NCI-H460 (cell line): Measurements from ENCODE around the gene KCNH5. TPM values are rescaled to one million over a fixed set of nuclear protein-coding genes. Genes with fewer than 3 reads are reported as not detected.

Source experiments
- DNase-seq: peaks from one replicate; pipeline ENCODE4 v3.0.0-alpha.2; 2016; ENCODE audit warnings: low read depth; ENCODE audit errors: extremely low read depth
- total RNA-seq: library from RNA; depleted of rRNA; stranded (reverse); fragments of >200 nt; shearing (Covaris generic); gene quantifications from 2 replicates; pipeline ENCODE4 v1.2.3, GENCODE V29; 2014

The KCNH5 gene
- total RNA-seq, 1 experiment from 2014 or later = 4.1 TPM

DNA sequence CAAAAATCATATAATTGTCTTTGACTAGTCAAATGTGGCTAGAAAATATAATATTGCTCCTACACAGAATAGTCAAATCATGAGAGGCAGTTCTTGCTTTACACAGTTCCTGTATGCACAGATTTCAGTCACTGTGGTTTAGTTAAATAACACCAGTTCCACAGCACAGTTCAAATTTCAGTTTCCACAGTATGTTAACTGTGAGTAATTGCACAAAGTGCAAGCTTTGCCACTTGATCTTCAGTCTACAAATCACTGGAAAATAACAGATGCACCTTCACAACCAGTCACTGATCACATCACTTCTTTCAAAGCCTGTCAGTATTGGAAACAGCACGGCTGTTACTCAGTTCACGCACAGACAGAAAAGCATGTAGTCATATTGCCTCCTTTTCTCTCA, 38.7 kb downstream of the KCNH5 start:
- no peak for DNase-seq

DNA sequence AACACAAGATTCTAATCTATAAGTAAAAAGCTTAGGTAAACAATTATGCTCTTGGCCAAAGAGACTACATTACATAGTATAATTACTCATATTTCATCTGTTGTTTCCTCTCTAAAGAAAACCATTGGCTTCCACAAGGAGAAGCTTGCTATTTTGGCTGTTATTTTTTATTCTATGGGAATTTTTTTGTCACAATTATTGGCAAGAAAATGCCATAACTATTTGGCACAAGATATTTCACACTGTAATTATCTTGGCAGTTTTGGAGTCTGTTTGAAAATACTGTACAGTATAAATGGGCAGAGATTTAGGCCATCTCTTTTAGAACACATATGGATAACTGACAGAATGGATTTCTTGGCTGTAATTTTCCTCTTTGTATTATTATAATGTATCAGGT, 51.2 kb downstream of the KCNH5 start:
- no peak for DNase-seq

DNA sequence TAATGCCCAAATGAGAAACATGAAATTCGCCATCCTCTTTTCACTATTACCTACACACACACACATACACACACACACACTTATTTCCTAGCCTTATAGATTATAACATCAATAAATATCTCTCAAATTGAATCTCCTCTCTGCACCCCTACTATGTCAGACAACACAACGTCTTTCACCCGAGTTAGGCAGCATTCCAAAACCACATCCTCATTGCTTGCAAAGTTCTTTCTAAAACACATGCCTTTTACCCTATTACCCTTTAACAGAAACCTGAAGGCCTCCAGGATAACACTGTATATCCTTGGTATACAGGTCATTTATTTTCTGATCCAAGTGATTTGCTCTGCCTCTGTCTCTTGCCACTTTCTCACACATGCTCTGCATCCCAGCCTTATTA, 56.3 kb downstream of the KCNH5 start:
- DNase-seq = no peak

DNA sequence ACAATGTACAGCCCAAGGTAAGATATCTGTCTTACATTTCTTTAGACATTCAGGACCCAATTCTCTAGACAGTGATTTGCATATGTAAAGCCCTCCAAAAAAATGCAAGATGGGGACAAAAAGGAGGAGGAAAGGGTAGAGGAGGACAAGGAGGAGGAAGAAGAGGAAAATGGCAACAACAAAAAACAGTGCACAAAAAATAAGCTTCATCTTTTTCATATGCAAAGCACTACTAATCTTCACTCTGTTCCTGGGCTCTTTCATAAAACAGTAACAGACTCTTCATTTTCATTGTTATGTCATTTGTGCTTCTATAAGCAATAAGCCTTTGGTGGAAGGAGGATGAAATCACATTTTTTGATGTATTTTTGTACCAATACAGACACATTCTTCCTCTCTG, 61.4 kb downstream of the KCNH5 start:
- DNase-seq = no peak

DNA sequence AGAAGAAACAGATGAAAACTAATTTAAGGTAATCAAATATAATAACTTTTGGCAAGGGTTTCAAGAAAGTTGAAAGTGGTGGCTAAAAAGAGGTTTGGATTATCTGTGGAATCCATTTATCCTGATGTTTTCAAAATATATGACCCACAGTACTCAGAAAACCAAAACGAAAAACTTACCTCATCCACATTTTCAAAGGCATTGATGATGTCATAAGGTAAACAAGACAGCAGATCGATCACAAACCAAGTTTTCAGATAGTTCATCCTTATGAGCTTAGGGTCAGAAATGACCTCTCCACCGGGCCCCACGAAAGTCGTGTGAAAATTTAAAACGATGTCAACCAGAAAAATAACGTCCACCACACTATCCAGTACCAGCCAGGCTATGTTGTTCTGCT, 64.6 kb downstream of the KCNH5 start:
- no peak for DNase-seq

DNA sequence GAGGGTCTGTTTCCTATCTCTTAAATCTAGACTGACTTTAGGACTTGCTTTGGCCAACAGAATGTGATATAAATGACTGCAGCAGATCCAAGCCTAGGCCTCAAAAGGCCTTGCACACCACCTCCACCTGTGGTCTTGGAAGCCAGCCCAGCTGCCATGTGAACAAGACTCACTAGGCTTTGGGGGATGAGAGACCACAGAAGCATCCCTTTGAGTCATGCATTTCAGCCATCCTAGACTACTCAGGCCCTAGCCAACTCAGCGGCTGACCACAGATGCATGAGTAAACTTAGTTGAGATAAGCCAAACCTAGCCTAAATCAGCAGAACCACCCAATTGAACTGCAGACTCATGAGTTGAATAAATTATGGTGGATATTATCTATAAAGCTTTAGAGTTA, 87.7 kb downstream of the KCNH5 start:
- no peak for DNase-seq

DNA sequence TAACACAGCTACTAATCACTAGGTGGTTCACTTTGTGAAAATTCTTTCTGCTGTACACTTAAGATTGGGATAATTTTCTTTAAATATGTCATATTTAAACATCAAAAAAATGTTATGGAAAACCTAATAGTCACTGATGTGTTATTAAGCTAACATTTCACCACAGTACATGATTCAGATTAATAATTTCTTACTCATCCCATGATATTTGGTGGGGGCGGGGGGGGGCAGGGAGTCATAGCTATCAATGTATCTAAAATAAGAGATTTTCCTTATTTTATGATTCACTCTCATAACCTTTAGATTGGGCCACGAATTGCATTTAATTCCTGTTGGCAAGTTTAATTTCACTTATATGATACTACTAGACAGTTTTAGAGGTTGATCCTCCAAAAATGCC, 88.8 kb downstream of the KCNH5 start:
- no peak for DNase-seq

DNA sequence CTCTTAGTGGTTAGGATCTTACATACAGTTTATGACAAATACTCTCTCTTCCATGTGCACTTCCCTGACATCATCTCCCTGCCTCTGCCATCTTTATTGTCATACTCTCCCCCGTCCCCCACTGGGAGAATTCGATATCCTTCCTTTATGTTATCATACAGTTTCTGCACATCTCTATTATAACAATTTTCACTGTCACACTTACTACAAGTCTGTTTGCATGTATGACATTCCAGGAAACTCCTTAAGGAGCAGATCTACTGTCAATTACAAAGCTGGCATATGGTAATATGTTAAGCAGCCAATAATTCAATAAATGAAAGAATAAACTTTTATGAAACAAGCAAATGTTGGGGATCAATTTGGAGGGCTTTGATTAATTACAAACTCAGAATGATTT, 91.1 kb downstream of the KCNH5 start:
- no peak for DNase-seq

DNA sequence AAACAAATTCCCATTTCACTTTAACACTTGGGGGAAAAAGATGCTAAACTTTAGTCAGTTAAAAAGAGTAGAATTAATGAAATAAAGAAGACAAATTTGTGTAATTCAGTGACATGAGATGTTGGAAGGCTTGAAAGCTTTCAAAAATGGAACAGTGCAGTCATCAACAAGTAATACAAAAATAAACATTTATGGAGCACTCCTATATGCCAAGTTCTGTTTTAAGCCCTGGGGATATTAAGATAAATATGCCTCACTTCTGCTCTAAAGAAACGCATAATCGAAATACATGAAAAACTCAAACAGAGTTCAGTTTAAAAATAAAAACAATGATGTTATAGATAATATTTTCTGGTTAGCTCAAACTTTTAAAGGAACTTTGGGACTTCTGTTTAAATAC, 93.0 kb downstream of the KCNH5 start:
- no peak for DNase-seq

DNA sequence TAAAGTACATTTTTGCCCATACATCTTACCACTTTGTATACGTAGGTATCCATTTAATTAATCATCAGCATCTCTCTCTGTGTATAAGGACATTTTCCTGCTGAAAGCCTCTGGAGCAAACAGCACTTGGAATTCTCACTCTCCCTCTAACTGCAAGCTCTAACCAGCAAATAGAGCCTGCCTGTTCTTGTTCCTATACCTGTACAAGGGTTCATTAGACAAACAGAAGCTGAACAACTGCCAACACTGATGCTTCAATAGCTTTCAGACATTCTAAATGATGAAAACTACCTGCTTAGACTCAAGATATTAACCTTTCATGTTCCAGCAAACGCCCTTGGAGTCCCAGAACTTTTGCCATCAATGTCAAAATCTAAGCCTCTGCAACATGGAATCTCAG, 98.0 kb downstream of the KCNH5 start:
- no peak for DNase-seq

DNA sequence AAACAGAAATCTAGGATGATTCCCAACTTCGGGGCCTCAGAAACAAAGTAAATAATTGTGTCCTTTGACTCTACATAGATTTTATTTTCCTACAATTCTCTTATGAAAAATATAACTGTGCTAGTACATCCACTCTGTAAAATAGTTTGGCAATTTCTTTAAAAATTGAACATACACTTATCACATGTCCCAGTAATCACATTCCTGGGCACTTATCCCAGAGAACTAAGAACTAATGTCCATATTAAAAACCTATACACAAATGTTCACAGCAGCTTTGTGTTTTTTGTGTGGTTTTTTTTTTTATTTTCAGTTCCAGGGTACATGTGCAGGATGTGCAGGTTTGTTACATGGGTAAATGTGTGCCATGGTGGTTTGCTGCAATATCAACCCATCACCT, 99.0 kb downstream of the KCNH5 start:
- no peak for DNase-seq

DNA sequence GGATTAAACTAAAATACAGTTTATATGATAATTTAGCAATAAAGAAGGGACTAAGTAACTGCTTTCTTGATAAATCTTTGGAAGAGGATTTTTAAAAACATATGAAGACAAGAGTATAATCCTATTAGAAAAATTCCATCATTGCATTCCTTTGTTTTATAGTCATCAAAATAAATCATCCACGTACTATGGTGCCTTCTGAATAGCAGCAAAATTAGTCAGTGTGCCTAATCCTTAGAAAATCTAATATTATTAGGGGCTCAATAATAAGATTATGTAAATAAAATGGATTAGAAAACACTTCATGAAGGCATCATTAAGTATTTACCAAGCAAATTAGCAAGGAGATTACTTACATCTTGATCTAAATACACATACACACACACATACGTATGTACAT, 102.1 kb downstream of the KCNH5 start:
- no peak for DNase-seq

DNA sequence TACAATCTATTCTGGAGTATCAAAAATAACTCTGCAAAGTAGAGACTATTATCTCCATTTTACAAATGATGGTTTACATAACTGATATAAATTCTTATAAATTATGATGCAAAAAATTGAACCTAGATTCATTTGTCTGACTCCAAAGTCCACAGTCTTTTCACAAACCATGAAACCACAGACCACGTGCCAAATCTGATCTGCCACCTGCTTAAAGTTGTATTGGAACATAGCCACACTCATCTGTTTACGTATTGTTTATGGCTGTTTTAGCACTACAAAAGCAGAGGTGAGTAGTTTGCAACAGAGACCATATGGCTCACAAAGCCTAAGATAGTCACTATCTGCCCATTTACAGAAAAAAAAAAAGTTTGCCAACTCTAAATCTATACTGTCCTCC, 105.3 kb downstream of the KCNH5 start:
- no peak for DNase-seq

DNA sequence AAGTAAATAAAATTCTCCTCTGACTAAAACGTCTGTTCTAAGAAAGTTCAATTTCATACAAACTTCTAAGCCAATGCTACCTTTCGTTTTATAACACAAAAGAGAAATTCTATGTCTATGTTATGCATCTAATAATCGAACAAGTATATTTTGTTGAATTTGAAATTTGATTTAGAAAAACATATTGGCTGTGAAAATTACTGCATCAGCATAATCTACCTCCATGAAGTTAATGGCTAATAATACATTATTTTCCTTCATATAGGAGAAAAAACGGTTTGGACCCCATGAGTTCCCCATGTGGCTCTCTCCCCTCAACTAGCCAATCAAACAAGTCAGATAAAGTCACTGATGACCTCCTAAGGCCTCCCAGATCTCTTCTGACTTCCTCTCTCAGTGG, 106.5 kb downstream of the KCNH5 start:
- DNase-seq = no peak

DNA sequence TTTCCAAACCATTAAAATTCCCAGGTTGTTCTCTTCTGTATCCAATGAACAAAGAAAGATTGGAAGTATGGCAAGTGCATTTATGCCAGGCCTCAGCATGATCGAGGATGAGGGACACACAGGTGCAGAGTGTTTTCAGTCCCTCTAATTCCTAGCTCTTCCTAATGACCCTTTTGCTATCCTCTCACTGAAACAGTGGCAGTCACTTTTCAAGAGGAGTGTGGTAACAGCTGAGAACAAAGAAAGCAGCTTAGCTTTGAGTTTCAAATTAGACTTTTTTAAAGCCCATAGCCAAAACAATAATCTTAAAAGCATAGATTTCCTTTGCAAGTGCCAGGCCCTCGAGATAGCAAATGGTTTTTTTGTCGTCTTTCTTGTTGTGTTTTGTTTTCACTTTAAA, 110.8 kb downstream of the KCNH5 start:
- DNase-seq = no peak

DNA sequence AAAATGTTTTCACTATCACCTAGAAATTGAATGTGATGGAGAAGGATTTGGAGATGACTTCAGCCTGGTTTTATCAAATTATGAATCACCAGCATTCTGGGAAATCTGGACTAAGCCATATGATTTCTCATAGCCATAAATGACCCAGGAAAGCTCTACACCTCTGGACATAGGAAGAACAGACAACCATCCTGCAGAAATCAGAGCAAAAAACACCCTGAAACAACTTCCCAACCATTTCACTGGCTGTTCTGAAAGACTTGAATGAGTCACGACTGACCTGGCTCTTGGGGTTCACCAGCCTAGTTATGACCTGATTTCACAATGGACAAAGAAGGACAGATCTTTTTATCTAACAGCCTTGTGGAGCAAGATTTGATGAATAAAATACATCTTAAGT, 123.8 kb downstream of the KCNH5 start:
- DNase-seq = no peak

DNA sequence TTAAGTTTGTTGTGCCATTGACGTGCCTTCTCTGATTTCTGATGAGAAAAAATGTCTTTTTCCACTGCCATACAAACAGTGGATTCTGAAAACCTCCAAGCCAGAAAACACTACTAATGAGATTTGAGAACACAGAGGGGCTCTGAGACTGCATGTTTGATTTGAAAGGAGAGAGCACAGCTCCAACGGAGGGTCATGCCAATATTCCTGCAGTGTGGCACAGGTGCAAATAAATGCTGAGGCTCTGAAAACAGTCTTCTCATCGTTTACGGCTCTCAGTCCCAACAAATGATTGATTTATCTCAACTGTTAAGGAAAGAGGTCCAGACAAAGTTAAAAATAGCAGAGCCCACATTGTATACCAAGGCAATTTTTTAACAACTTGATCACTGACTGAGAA, 128.7 kb downstream of the KCNH5 start:
- no peak for DNase-seq

DNA sequence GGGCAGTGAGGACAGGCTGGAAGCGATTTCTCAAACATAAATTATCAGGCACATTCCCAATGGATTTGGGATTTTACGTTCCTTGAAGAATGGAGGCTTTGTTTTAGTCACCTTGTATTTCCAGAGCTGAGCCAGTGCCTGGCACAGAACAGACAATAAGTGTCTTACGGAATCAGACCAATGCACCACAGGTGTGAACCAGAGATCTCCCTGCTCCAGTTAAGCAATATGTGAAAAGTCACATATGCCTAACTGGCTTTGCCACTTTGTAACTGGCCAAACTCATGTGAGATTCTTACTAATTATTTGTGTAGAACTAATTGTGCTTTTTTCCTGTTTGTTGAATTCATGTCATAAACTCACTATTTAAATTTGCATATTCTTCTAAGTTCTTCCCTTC, 130.4 kb downstream of the KCNH5 start:
- no peak for DNase-seq

DNA sequence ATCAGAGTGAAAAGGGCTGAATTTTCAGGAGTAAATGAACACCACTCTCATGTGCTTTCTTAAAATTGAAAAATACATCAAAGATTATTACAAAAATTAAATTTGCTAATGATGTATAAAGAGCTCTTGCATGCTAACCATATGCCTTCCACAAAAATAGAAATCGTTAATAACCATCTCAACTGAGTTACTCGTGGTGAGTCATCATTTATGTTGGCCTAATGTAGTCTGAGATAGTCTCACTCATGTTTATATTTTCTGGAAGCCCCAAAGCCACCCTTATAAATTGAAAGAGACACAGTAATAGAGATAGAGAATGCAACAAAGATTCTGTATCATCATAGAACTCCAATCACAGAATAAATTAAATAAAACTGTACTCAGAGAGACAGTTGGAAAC, 131.2 kb downstream of the KCNH5 start:
- DNase-seq = no peak

DNA sequence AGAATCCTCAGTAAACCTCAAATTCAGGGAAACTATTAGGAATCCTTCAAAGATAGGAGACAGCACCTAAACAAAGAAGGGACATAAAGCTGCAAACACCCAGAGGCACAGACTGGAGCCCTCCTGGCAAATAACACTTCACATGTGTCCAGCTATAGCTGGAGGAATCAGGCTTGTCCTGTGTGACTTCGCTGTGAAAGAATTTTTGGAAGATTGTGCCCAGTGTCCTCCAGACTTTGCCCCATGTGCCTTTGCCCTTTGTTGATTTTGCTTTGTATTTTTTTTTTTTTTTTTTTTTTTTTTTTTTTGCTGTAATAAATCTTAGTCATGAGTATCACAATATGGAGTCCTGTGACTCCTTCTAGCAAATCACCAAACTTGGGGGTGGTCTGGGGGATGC, 136.8 kb downstream of the KCNH5 start:
- DNase-seq = no peak

DNA sequence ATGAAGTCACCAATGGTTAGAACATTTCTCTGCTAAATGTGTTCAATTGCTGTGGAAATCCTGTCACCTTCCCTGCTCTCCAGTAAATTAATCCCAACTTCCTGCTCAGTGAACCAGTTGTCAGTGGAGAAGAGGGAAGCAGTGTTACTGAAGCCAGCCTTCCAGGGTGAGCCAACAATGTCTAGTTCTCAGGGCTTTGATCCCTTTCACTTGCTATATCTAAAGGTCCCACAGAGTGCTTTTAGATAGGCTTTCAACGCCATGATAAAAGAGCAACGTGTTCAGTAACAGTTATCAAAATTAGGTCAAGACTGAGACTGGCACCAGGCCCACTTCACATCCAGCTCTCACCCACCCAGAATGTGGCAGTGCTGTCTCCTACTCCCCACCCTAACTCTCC, 139.7 kb downstream of the KCNH5 start:
- no peak for DNase-seq

DNA sequence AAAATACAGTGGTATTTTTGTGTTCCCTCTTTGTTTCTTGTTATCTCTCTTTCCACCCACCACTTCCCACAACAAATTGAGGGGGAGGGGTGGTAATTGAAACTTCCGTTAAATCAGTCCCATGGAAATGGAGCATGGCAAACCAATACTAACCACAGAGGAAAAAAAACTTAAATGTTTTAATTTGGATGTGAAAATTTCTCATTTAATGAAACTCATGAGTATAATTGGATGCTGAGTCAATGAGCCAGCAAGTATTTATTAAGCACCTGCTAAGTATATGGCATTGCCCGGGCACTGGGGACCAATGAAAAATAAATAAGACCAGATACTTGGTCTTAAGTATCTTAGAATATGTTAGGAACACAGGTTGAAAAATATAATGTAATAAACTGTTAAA, 147.5 kb downstream of the KCNH5 start:
- DNase-seq = no peak

DNA sequence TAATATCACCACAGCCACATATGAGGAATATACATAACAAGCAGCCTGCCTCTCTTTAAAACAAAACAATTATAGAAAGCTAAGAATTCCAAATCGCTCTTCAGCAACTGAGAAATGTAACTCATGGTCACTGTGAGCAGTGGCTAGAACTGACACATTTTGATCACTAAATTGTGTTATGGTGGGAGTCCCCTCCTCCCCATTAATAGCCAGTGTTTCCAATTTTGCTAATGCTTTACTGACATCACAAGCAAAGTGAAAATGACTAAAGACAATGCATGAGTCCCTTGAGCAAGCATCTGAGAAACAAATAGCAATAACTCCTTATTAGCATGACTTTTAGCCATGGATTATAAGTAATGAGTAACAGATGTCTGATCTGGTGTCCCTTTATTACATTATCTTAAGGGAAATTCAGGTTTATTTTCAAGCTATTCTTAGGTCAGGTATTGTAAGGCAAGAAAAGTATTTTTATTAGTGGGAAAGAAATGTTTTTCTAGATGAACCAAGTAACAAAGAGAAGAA, 148.3 kb downstream of the KCNH5 start:
- no peak for DNase-seq

DNA sequence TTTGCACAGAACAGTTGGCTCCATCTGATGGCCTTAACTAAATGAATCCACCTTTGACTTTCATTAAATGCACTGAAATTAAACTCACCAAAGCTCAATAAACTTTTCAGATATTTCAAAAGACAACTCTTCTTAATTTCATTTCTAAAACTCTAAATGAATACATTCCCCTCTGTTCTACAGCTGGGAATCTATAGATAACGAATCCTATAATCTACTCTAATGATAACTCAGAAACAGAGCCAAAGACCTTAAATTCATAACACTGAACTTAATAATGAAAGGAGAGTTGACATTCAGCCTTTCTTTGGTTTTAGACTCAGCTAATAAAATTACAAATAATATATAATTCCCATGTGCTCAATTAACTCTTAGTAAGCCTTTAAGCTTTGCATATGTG, 150.5 kb downstream of the KCNH5 start:
- no peak for DNase-seq
